GM19099 (cell line): ENCODE results near the gene NAPB.

Experiments
- POLR2A ChIP-seq: IDR thresholded peaks from 3 replicates; pipeline ENCODE4 v1.6.1; 2011; ENCODE audit warnings: low read depth; ENCODE audit not compliant: insufficient read length; ENCODE audit errors: extremely low read depth

NAPB gene

GRCh38 chr20:23442436-23442835 lies 21.1 kb upstream of the NAPB start:
- TF ChIP-seq POLR2A: no peak

GRCh38 chr20:23441850-23442313 lies 20.6 kb upstream of the NAPB start:
- no peak for TF ChIP-seq POLR2A

- TF ChIP-seq POLR2A: no peak
Measured at GRCh38 chr20:23440004-23440403, 18.7 kb upstream of the NAPB start.

DNA sequence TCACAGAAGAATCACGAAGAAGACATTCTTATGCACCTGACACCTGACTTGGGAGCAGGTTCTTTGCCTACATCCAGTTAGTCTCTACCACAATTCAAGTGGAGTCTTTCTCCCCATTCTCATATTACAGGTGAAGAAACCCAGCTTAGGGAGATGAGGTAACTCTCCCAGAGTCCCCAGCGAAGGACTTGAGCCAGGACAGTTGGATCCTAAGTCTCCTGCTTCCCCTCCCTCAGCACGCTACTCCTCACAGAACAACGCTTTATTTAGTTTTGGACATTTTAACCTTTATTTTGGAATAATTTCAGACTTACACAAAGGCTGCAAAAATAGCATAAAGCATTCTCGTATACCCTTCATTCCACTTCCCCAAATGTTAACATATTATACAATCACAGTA lies 17.4 kb upstream of the NAPB start:
- no peak for TF ChIP-seq POLR2A

GRCh38 chr20:23437126-23437899 lies 16.0 kb upstream of the NAPB start:
- TF ChIP-seq POLR2A: no peak

GRCh38 chr20:23436681-23437080 lies 15.4 kb upstream of the NAPB start:
- TF ChIP-seq POLR2A: no peak

DNA sequence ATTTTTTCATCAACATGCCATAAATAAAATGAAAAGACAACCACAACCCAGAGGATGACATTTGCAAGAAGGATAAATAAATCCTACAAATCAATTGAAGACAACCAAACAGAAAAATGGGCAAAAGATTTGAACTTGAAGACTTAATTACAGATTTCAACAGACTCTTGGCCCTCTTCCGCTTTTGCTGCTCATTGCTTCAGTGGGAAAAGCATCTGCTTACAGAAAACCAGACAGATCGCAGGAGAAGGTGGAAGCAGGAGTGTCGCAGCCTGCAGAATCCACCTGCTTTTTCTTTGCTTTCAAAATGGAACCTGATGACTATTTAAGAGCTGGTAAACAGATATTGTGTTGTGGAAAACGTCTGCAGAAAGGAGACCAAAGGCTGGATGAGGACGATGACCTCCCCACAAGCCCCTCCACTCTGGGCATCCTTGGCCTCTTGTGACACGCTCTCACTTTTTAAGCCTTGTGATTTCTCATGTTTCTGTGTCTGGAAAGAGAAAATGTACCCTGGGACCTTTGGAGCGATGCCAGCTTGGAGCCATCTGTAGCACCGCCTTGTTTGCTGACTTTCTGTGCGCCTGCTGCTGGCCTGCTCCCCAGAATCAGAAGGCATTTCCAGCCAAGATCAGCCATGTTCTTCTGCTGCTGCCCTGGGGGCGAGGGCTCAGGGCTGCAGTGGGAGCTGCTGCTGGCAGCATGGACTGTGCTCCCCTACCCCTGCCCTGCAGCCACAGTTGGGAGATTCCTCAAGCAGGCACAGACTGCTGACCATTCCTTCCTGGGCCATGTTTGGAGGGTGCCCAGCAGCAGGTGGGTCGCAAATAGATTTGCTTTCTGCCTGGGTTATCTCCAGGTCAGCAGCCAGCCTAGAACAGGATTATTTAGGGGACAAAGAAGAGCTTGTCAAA lies 14.6 kb upstream of the NAPB start:
- TF ChIP-seq POLR2A: no peak

GRCh38 chr20:23434521-23435313 lies 13.4 kb upstream of the NAPB start:
- no peak for TF ChIP-seq POLR2A

DNA sequence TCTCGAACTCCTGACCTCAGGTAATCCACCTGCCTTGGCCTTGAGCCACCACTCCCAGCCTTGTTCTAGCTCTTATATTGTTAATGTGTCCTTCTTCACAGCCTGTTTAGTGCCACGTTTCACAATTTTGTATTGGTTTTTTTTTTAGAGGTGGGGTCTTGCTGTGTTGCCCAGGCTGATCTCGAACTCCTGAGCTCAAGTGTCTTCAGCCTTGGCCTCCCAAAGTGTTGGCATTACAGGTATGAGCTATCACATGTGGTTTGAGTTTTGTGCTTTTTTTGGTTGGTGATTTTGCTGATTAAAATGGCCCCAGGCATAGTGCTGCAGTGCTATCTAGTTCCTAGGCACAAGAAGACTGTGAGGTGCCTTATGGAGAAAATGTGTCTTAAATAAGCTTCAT lies 12.3 kb upstream of the NAPB start:
- TF ChIP-seq POLR2A: no peak

DNA sequence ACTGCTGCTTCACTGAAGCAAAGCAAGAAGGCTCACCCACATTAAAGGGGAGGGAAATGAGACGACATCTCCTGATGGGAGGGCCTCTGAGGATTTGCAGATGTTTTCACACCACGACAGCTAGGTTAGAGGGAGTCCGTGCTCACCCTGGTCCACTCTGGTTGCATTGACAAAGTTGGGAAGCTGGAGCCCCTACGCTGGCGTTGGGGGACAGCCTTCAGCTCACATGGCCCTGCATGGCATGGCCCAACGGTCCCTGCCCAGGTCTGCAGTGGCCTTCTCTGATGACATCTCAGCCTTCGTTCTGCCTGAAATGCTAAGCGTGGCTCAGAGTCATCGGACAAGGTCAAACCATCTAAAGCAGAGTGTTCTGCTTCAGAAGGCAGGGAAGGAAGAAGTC lies 3.8 kb upstream of the NAPB start:
- no peak for TF ChIP-seq POLR2A

- TF ChIP-seq POLR2A: no peak
Measured at GRCh38 chr20:23419995-23420901, 1.0 kb downstream of the NAPB start.

DNA sequence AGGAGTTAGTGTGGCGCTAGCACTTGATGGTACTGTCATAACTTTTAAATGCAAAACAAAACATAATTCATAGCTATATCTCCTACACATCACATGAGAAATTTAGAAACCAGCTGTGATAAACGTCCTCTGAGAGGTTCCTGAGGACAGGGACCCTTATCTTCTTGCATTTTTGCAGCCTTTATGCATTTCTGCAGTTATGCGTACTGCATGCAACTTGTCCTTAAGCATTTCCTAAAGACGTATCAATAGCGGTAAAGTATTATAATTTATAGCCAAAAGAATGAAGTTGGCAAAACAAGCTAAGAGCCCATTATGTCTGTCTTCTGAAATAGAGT lies 1.7 kb downstream of the NAPB start:
- TF ChIP-seq POLR2A: no peak

DNA sequence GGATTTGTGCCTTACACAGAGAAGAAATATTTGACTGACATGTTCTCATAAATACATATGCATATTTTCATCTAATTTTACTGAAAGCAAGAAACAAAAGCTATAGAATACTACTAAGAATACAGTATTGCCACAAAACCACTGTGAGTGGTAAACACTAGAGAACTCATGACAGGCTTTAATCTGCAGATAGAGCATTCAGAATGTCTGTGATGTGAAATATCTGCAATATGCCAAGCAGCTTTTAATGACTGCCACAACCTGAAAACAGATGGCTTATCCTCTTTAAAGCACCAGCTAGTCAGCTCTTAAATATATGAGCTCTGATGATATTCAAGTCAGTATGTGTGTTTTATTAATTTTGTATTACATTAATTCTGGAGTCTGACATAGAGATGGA lies 3.4 kb downstream of the NAPB start:
- TF ChIP-seq POLR2A: no peak

GRCh38 chr20:23415959-23416583 lies 5.2 kb downstream of the NAPB start:
- no peak for TF ChIP-seq POLR2A
